SIG-M5 (cell line): ENCODE results near the gene PEAK3.

Experiments
- DNase-seq: peaks from one replicate; lab custom pipeline; 2025; lab: John Stamatoyannopoulos, UW

Gene PEAK3

GRCh38 chr19:2249880-2250765 is 31.9 kb downstream of the PEAK3 start:
- DNase-seq: no peak

DNA sequence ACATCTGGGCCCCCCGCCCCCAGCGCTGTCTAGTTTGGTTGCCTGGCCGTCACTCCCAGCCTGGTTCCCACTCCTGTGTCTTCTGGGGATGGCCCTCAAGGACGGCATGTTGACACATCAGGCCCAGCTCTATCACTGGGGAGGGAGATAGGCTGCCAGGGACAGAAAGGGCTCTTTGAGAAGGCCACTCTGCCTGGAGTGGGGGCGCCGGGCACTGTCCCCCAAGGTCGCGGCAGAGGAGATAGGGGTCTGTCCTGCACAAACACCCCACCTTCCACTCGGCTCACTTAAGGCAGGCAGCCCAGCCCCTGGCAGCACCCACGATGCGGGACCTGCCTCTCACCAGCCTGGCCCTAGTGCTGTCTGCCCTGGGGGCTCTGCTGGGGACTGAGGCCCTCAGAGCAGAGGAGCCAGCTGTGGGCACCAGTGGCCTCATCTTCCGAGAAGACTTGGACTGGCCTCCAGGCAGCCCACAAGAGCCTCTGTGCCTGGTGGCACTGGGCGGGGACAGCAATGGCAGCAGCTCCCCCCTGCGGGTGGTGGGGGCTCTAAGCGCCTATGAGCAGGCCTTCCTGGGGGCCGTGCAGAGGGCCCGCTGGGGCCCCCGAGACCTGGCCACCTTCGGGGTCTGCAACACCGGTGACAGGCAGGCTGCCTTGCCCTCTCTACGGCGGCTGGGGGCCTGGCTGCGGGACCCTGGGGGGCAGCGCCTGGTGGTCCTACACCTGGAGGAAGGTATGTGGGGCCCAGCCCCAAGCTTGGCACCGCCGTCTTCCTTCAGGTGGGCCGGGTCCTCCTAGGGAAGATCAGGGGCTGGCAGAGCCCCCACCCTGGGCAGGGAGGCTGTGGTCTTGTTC is 32.7 kb downstream of the PEAK3 start, which contains the start of gene AMH:
Gene AMH, plus strand, starts transcription at position 314 of the 857 bp plus-strand sequence. Its CDS starts 10 bp downstream, at position 324.
- DNase-seq: no peak

DNA sequence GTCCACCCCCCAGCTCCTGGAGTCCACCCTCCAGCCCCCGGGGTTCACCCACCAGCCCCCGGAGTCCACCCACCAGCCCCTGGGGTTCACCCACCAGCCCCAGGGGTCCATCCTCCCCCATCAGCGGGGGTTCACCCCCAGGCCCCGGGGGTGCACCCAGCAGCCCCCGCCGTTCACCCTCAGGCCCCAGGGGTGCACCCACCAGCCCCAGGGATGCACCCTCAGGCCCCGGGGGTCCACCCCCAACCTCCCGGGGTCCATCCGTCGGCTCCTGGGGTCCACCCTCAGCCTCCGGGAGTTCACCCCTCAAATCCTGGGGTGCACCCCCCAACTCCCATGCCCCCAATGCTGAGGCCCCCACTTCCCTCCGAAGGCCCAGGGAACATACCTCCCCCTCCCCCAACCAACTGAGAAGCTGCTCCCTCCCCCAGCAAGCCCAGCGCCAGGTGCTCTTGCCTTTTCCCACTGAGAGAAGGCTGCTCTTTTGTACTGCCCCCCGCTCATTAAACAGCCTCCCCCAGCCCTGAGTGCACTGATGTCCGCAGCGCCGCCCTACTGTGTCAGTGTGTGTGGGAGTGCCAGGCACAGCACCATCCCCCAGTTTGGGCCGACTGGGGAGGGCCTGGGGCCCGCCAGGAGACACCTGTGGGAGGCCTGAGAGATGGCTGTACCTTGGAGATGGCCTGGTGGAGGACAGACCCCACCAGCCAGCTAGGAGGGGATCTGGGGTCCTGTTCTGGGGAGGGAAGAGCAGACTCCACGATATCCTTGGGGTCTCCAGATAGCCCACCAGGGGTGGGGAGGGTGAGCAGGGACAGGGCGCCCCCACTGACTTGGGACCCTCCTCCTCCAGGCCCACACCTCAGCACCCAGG is 33.6 kb downstream of the PEAK3 start:
- no peak for DNase-seq

GRCh38 chr19:2247433-2248101 is 34.4 kb downstream of the PEAK3 start:
- DNase-seq: no peak

DNA sequence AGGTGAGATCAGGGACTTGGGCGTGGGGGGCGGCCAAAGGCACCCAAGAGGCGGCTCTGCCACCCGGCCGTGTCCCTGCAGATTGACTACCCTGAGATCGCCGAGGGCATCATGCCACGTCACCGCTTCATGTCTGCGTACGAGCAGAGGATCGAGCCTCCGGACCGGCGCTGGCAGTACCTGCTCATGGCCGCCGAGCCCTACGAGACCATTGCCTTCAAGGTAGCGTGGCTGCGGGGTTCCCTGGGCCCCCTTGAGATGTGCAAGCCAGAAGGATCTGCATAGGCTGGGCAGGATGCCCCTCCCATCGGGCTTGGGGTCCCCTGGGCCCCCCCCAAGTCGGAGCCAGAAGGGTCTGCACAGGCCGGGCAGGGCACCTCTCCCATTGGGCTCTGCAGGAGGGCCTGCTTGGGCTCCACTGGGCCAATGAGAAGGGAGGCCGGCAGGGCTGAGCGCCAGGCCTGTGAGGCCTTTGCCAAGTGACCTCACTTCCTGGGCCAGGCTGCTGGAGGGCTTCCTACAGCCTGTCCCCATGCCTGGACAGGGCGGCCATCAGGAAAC is 35.1 kb downstream of the PEAK3 start:
- no peak for DNase-seq

DNA sequence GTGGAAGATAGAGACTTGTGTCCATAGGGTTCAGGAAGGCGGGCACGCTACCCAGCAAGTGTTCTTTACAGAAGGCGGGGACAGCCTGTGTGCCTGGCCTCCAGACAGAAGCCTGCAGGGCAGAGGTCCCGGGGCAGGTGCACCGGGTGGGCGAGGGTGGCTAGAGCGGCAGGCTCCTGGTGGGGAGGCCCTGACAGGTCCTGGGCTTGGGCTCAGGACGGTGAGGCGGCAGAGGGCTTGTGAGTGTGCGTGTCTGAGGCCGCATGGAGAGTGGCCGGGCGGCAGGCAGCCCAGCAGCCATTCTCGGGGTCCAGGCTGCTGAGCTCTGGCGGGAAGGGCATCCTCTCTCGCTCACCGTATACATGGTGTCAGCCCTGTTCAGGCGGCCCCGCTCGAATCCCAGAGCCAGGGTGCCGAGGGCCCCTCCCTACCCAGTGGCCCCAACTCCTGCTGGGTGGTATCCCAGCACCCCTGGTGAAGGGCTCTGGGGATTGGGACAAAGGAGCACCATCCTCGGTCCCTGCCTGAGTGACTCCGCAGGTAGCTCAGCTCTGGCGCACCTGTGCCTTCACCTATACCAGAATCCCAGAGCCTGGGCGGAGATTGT is 35.9 kb downstream of the PEAK3 start:
- DNase-seq: no peak

GRCh38 chr19:2245273-2245672 is 36.7 kb downstream of the PEAK3 start:
- DNase-seq: no peak

GRCh38 chr19:2244486-2244885 is 37.5 kb downstream of the PEAK3 start:
- DNase-seq: no peak

- no peak for DNase-seq
Observed at GRCh38 chr19:2244125-2244411, 37.9 kb downstream of the PEAK3 start.

DNA sequence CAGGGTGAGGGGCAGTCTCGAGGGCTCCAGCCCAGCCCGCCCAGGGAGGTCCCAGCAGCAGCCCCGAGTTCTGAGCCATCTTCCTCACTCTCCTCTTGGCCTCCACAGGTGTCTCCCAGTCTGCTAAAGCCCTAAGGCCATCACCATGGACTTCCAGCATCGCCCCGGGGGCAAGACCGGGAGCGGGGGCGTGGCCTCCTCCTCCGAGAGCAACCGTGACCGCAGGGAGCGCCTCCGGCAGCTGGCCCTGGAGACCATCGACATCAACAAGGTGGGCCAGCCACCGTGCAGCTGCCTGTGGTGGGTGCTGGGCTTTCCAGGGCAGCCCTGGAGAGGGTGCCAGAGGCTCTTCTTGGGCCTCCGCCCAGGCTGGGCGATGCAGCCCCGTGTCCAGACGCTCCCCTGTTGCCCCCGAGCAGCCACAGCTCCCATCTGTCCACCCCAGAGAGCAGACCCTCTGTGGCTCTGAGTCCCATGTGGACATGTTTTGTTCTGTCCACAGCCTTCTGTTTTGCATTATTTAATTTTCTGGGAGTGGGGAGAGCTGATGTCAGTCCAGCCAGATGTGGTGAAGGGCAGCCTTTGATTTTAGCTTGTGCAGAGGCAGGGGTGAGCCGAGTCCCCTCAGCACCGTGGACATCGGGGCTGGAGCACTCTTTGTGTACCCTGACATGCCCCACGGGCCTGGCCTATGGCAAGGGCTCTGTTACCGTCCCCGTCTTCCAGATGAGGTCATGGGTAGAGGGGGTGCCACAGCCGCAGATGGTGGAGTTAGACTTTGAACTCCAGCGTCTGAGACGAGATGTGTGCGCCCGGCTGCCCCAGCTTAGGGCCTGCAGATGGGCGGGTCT is 38.5 kb downstream of the PEAK3 start:
- no peak for DNase-seq

GRCh38 chr19:2242816-2243215 is 39.2 kb downstream of the PEAK3 start:
- no peak for DNase-seq

- DNase-seq: no peak
Observed at GRCh38 chr19:2242092-2242537, 39.9 kb downstream of the PEAK3 start.

GRCh38 chr19:2240881-2241760 is 40.9 kb downstream of the PEAK3 start:
- no peak for DNase-seq

DNA sequence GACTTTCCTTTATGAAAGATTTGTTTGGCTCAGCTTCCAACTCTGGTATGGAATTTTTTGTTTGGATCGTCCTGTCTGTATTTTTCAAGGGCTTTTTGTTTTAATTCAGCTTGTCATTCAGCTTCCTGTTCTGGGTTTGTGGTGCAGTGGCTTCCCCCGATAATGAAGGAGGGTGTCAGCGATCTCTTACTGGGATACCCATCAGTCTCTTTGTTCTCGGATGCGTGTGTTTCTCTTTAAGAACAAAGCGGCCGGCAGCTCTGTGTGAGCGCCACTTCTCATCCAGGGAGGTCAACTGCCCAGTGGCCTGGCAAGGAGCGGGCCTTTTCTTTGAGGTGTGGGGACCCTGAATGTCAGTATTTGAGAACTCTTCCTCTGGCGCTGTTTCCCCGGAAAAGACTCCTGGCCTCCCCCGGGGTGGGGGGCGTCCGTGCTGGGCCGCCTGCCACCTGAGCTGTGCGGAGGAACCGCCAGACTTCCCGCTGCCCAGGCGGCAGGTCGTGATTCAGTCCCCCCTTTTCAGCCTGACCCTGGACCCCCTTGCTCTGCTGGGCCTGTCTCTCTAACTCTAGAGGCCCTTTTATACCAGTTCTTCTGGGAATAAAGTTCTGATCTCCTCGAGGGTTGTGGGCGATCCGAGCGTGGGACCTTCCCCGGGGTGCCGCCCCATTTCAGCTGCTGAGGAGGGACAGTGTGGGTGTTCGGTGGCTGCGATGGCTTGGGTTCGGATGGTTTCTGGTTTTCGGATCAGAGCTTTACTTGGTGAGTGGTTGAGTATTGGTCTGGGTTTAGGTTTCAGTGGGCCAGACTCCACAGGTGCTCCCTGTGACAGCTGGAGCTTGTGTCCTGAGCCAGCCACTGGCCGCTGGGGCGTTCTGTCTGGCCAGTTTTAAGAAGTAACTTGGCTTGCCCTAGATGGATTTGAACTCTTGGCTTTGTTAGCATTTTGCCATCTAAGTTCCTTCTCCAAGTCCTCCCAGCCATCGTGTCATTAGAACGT is 41.9 kb downstream of the PEAK3 start:
- no peak for DNase-seq

DNA sequence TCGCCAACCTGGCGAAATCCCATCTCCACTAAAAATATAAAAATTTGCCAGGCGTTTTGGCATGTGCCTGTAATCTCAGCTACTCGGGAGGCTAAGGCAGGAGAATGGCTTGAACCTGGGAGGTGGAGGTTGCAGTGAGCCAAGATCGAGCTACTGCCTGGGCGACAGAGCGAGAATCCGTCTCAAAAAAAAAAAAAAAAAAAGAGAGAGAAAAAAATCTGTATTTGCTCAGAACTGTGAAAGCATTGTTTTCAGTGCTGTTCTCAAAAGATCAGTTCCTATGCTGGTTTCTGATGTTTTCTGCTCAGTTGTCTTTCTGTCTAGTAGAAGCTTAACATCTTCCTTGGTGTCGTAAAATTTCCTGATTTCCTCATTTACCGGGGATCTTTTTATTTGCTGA is 42.8 kb downstream of the PEAK3 start:
- DNase-seq: no peak

DNA sequence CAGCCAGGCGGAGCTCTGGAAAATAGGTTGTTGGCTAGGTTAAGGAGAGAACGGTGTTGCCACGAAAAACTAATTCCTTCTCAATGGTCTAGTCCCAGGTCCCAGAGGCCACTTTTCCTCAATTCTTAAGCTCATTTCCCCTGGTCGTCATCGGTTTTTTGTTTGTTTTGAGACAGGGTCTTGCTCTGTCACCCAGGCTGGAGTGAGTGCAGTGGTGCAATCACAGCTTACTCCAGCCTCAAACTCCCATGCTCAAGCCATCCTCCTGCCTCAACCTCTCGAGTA is 44.2 kb downstream of the PEAK3 start:
- DNase-seq: no peak

- DNase-seq: no peak
Observed at GRCh38 chr19:2237051-2237868, 44.7 kb downstream of the PEAK3 start.
